Fibroblast of pulmonary artery (primary cell): ENCODE data around the gene GLIS1.

Source experiments
- DNase-seq: peaks from one replicate; pipeline ENCODE4 v3.0.0-alpha.2; 2010; ENCODE audit warnings: low read depth
- H3K4me3 ChIP-seq: replicated peaks from 2 replicates; pipeline ENCODE4 v1.5.1; 2011; ENCODE audit warnings: low read depth, mild to moderate bottlenecking, control low read depth, low read length, moderate library complexity
- TF ChIP-seq, protein P1 (sequence below): IDR thresholded peaks from 2 replicates; pipeline ENCODE4 v1.5.1; 2011; ENCODE audit warnings: mild to moderate bottlenecking, control low read depth, low read length, inconsistent platforms; ENCODE audit errors: missing control alignments

Gene GLIS1

DNA sequence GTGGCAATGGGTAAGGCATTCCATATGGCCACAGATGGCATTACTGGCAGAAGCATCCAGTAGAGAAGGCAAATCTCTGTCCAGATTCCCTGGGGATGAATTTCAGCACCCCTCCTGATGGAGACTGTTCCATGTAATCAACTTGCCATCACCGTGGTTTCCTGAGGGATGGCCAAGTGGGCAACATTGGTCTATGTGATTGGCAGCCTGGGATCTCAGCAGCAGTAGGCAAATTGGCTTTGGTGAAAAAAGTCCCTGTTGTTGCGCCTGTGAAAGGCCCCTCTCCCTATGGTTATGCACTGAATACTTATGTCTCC, 260.5 kb downstream of the GLIS1 start:
- no peak overlapping the region for H3K4me3 ChIP-seq
- no peak for DNase-seq
- TF ChIP-seq, protein P1, sequence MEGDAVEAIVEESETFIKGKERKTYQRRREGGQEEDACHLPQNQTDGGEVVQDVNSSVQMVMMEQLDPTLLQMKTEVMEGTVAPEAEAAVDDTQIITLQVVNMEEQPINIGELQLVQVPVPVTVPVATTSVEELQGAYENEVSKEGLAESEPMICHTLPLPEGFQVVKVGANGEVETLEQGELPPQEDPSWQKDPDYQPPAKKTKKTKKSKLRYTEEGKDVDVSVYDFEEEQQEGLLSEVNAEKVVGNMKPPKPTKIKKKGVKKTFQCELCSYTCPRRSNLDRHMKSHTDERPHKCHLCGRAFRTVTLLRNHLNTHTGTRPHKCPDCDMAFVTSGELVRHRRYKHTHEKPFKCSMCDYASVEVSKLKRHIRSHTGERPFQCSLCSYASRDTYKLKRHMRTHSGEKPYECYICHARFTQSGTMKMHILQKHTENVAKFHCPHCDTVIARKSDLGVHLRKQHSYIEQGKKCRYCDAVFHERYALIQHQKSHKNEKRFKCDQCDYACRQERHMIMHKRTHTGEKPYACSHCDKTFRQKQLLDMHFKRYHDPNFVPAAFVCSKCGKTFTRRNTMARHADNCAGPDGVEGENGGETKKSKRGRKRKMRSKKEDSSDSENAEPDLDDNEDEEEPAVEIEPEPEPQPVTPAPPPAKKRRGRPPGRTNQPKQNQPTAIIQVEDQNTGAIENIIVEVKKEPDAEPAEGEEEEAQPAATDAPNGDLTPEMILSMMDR: no peak

DNA sequence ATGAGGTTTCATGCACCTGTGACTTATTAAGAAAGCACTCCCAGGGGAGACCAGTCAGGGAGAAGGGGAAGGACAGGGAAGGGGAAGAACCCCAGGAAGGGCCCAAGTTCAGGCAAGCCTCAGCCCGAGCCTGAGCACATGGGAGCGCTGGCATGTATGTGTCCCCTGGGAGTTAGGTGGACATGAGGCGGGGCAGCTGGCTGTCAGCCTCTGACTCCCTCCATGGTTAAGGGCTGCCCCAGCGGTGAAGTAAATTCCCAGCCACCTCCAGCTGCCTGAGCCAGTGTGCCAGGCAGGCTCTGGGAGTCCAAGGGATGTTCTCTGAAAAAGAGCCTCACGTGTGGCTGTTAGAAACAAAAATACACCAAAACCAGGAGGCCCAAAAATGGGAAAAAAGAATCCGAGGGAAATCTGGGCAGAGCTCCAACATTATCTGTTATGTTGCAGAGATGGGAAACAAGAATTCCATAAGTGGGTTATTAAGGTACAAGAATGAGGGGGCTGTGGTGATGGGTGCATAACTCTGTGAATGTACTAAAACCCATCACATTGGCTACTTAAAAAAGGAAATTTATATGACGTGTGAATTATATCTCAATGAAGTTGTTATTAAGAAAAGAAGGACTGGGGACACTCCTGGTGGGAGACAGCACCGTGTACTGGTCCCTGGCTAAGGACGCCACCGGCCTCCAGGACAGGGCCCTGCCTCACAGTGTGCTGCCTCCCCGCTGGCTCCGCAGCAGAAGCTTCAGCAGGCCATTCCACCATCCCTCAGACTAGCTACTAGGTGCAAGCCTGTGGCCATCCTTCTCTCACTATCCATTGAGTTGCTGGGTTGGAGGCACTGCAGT, 261.1 kb downstream of the GLIS1 start:
- peak; percentile 4 for DNase-seq
- TF ChIP-seq, protein P1: no peak
- H3K4me3 ChIP-seq: no peak overlapping the region

DNA sequence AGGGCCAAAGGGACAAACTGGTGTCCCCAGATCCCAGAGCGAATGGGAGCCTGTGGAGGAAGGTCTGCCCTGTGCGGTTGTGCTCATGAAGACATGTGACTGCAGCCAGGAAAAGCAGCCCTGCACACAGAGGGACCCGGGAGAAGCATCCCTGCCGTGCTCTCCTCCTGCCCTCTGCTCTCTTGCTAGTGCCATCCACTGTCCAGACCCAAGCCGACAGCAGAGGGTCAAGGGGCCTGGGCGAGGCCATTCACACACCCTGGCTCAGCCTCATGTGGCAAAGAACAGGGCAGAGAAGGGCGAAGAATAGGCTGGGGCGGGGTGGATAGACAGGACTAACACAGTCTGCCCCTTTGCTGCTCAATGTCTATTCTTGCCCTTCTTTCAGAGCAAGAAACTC, 262.4 kb downstream of the GLIS1 start:
- H3K4me3 ChIP-seq: no peak overlapping the region
- TF ChIP-seq, protein P1: no peak

DNA sequence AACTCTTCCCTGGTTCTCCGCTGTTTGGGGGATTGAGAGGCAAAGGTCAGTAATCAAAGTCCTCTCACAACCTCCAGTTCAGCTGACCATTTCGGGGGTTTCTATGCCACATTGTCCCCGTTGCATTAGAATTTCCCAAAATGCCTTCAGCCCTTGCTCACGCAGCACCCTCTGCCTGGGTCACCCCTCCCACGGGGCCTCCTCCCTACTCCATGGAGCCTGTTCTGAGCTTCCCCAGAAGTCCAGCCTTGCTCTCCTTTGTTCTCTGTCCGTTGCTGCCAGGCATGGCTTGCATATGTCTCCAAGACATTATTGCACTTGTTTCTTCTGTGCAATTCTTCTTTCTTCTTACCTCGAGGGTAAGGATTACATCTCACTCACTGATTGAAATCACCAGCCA, 263.3 kb downstream of the GLIS1 start:
- DNase-seq: no peak
- no peak overlapping the region for H3K4me3 ChIP-seq
- TF ChIP-seq, protein P1: no peak

More for the DNA sequence above, 262.4 kb downstream of the GLIS1 start:
- DNase-seq: no peak

- TF ChIP-seq, protein P1: peak; percentile 44
- no peak overlapping the region for H3K4me3 ChIP-seq
- DNase-seq: peak; percentile 16
Observed at GRCh38 chr1:53473463-53473862, 265.5 kb downstream of the GLIS1 start.

DNA sequence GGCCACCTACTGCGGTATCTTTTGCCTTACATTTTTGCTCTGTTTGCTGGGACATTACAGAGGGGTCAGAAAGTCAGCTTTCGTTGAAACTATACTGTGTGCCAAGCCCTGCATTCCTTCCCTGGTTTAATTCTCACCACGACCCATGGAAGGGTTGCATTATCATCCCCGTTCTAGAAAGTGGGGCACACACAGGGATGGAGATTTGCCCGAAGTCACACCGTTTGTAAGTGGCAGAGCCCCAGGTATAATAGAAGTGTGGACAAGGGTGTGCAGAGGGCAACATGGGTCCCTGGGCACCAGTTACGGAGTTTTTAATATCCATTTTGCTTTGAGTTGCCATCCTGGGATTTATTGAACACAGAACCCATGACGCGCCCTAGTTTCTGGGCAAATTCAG, 268.0 kb downstream of the GLIS1 start:
- no peak for DNase-seq
- no peak overlapping the region for H3K4me3 ChIP-seq
- TF ChIP-seq, protein P1: no peak

DNA sequence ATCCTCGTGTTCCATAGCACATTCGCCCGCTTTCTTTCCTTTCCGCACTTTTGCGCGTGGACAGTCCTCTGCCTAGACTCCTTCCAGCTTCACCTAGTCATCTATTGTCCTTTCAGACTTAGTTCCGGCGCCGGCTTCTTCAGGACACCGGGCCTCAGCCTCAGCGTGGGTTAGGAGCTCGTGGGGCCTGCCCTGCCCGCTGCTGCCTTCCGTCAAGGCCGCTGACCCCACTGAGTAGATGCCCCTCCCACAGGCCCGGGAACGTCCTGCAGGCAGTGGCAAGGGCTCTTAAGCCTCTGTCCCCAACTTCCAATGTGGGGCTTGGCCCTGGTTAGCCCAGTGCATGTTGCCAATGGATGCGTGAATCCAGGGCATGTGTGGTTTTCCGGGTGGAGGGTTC, 268.4 kb downstream of the GLIS1 start:
- no peak overlapping the region for H3K4me3 ChIP-seq
- TF ChIP-seq, protein P1: no peak
- no peak for DNase-seq
